VCaP (cell line): ENCODE results near the gene TMEM125.

ENCODE experiments used
- H3K27ac ChIP-seq: fragments of 450-650 bp; 2 replicates; pipeline ENCODE4 v1.5.1; 2017
- CTCF ChIP-seq: fragments of 450-650 bp; conservative IDR thresholded peaks from 2 replicates; pipeline ENCODE4 v1.5.1; 2017; ENCODE audit warnings: mild to moderate bottlenecking, moderate library complexity

TMEM125 gene

GRCh38 chr1:43309405-43310025 lies 39.7 kb downstream of the TMEM125 start:
- H3K27ac ChIP-seq, result no peak overlapping the region
- no peak for TF ChIP-seq CTCF

DNA sequence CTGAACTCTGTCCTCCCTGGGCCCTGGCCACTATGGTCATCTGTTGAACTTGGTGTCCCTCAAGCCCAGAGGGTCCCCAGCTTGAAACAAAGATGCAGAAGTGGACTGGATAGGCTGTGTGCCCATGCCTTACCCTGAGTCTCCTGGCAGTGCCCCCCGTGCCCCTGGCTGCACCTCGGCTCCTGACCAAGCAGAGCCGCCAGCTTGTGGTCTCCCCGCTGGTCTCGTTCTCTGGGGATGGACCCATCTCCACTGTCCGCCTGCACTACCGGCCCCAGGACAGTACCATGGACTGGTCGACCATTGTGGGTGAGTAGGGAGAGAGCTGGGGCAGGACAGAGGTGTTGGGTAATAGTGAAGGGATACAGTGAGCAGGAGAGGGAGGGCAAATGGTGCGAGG lies 41.7 kb downstream of the TMEM125 start:
- TF ChIP-seq CTCF, result no peak
- H3K27ac ChIP-seq, result no peak overlapping the region

GRCh38 chr1:43312212-43312623 lies 42.4 kb downstream of the TMEM125 start:
- TF ChIP-seq CTCF, result no peak
- no peak overlapping the region for H3K27ac ChIP-seq

GRCh38 chr1:43312663-43313515 lies 43.1 kb downstream of the TMEM125 start:
- no peak for TF ChIP-seq CTCF
- H3K27ac ChIP-seq, result no peak overlapping the region

GRCh38 chr1:43313771-43314170 lies 44.0 kb downstream of the TMEM125 start:
- no peak for TF ChIP-seq CTCF

DNA sequence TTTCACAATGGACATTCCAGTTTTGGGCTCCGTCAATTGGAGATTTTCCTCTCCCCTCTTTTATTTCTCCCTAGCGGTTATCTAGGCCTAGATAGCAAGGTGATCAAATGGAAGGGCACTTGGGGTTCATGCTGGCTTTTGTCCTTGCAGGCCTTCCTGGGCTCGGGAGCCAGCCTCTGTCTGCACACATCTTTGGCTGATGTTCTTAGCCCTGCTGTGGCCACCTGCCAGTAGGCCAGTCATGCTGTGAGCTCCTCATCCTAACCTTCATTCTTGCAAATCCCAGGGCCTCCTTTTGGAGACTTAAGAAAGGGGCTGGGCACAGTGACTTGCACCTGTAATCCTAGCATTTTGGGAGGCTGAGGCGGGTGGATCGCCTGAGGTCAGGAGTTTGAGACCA lies 44.5 kb downstream of the TMEM125 start:
- no peak for TF ChIP-seq CTCF
- no peak overlapping the region for H3K27ac ChIP-seq

More at GRCh38 chr1:43313771-43314170, 44.0 kb downstream of the TMEM125 start:
- H3K27ac ChIP-seq, result no peak overlapping the region

DNA sequence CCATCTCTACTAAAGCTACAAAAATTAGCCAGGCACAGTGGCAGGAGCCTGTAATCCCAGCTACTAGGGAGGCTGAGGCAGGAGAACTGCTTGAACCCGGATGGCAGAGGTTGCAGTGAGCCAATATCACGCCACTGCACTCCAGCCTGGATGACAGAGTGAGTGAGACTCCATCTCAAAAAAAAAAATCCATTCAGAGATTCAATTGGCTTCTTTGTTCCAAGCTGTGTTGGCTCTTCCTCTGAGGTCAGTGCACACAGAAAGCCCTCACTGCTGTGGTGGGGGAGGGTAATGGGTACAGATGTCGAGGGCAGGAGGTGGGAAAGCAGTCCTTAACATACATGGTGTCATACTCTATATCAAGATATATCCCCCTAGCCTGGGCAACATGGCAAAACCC lies 45.7 kb downstream of the TMEM125 start:
- no peak overlapping the region for H3K27ac ChIP-seq
- TF ChIP-seq CTCF, result no peak
